A549 treated with Mapracorat at 1 μM for 4 hours (cell line): ENCODE measurements around the gene NAPA. TPM values are rescaled to one million over a fixed set of nuclear protein-coding genes. Genes with fewer than 3 reads are reported as not detected.

Experiments used
- total RNA-seq: library from RNA; stranded (reverse); fragments of 200-300 nt; extraction: Qiagen RNA extraction; gene quantifications from 5 replicates; pipeline ENCODE4 v1.2.3, GENCODE V29; 2022

NAPA gene
- 94.1 to 111 TPM (median 94.9 TPM) in 5 replicates for total RNA-seq

GRCh38 chr19:47514869-47515588, at the start of gene NAPA:
Gene NAPA (minus strand): TSS chr19:47515063. CDS start chr19:47514940, 123 bp downstream.

GRCh38 chr19:47483800-47484690, 30.8 kb downstream of the NAPA start, which contains the start of gene KPTN:
Gene KPTN (minus strand): TSS chr19:47484219. CDS start chr19:47484160, 59 bp downstream.

GRCh38 chr19:47471733-47472457, 43.0 kb downstream of the NAPA start, which contains the start of gene SLC8A2:
Gene SLC8A2 (minus strand): TSS chr19:47471893. CDS start chr19:47466403, 5,490 bp downstream.

Other genes with a start within 250 kb of the NAPA start
- gene INAFM1, start 240.2 kb downstream of the NAPA start, total RNA-seq = 4.5 to 12.5 TPM (median 10.5 TPM) in 5 replicates
- gene C5AR1, start 205.2 kb downstream of the NAPA start, total RNA-seq = 1.6 to 2.9 TPM (median 2.1 TPM) in 5 replicates
- 6.3 to 15.0 TPM (median 11.4 TPM) in 5 replicates for gene C5AR2, start 182.9 kb downstream of the NAPA start, total RNA-seq
- gene DHX34, start 165.7 kb downstream of the NAPA start, total RNA-seq = 26.7 to 38.6 TPM (median 35.8 TPM) in 5 replicates
- 32.5 to 41.9 TPM (median 35.9 TPM) in 5 replicates for gene MEIS3, start 95.5 kb downstream of the NAPA start, total RNA-seq
- gene SLC8A2, start 43.2 kb downstream of the NAPA start, total RNA-seq = 0.25 to 0.75 TPM (median 0.51 TPM) in 5 replicates
- 17.9 to 21.1 TPM (median 20.5 TPM) in 5 replicates for gene KPTN, start 30.8 kb downstream of the NAPA start, total RNA-seq
- not detected in 5 replicates for gene ZNF541, start 58.1 kb upstream of the NAPA start, total RNA-seq
- gene BICRA, start 94.1 kb upstream of the NAPA start, total RNA-seq = 12.3 to 16.3 TPM (median 13.9 TPM) in 5 replicates
- gene EHD2, start 198.4 kb upstream of the NAPA start, total RNA-seq = 116 to 150 TPM (median 141 TPM) in 5 replicates
- gene NOP53, start 230.5 kb upstream of the NAPA start, total RNA-seq = 236 to 287 TPM (median 257 TPM) in 5 replicates